Measurements from ENCODE around the gene ABCB9. TPM values are rescaled to one million over a fixed set of nuclear protein-coding genes. Genes with fewer than 3 reads are reported as not detected.
"Not testable (repeated sequence)": the region's sequence is repeated elsewhere in the genome, so short reads cannot be mapped to it uniquely, and the experiment has no call there.

ABCB9 gene
- total RNA-seq, 2 donors from 2014 or later: 5.7 to 5.8 TPM

GRCh38 chr12:122921917-122922316 lies 44.3 kb downstream of the ABCB9 start:
- intact Hi-C loops (cut with DNase I): no loop called here
- ATAC-seq (no peak), DNase-seq (no peak)

- DNase-seq (no peak), ATAC-seq (no peak)
- intact Hi-C loops (cut with DNase I): no loop called here
Measured at GRCh38 chr12:122920687-122921086, 45.6 kb downstream of the ABCB9 start.

GRCh38 chr12:122918827-122919226 lies 47.4 kb downstream of the ABCB9 start:
- DNase-seq (no peak), ATAC-seq (no peak)
- intact Hi-C loops (cut with DNase I): no loop called here

GRCh38 chr12:122917507-122918121 lies 48.6 kb downstream of the ABCB9 start:
- DNase-seq (peak; percentile 43), ATAC-seq (peak; percentile 88 to 93)
- intact Hi-C loops (cut with DNase I): no loop called here

GRCh38 chr12:122909442-122910288 lies 56.6 kb downstream of the ABCB9 start:
- intact Hi-C loops (cut with DNase I): no loop called here
- peak; percentile 42 for DNase-seq
- peak; percentile 93 to 96 for ATAC-seq

- DNase-seq: no peak
- peak in 1 of 2 donors; percentile 49 for ATAC-seq
- intact Hi-C loops (cut with DNase I): no loop called here
Measured at GRCh38 chr12:122908915-122909314, 57.3 kb downstream of the ABCB9 start.

- DNase-seq; intact Hi-C loops (cut with DNase I); ATAC-seq: not testable (repeated sequence)
Measured at GRCh38 chr12:122905258-122905657, 61.0 kb downstream of the ABCB9 start.

GRCh38 chr12:122903693-122904034 lies 62.6 kb downstream of the ABCB9 start:
- intact Hi-C loops (cut with DNase I): loop anchor here in 1 of 2 donors (5.0 kb wide), 1 partner anchor 39 kb away; no protein-coding TSS in a partner anchor
- ATAC-seq (no peak), DNase-seq (no peak)

GRCh38 chr12:122902854-122903692 lies 63.2 kb downstream of the ABCB9 start:
- intact Hi-C loops (cut with DNase I): loop anchor here in 1 of 2 donors (5.0 kb wide), 1 partner anchor 39 kb away; no protein-coding TSS in a partner anchor
- DNase-seq (no peak), ATAC-seq (no peak)

GRCh38 chr12:122899887-122900286 lies 66.4 kb downstream of the ABCB9 start:
- DNase-seq (no peak), ATAC-seq (no peak)
- intact Hi-C loops (cut with DNase I): loop anchor here in 1 of 2 donors (5.0 kb wide), 1 partner anchor 42 kb away; no protein-coding TSS in a partner anchor

- no peak for ATAC-seq
- intact Hi-C loops (cut with DNase I): no loop called here
Measured at GRCh38 chr12:122896662-122897061, 69.6 kb downstream of the ABCB9 start.

GRCh38 chr12:122895704-122896636 lies 70.3 kb downstream of the ABCB9 start, which contains the start of gene VPS37B:
Gene VPS37B, minus strand, starts transcription at chr12:122896124. Its CDS starts 62 bp downstream, at chr12:122896062.
- ATAC-seq (peak; percentile 84 to 89), DNase-seq (peak; percentile 87)
- intact Hi-C loops (cut with DNase I): loop anchor here in 1 of 2 donors (2.0 kb wide), 1 partner anchor 59 kb away; no protein-coding TSS in a partner anchor

More at GRCh38 chr12:122896662-122897061, 69.6 kb downstream of the ABCB9 start:
- no peak for DNase-seq

- intact Hi-C loops (cut with DNase I): loop anchor here in 1 of 2 donors (2.0 kb wide), 1 partner anchor 59 kb away; no protein-coding TSS in a partner anchor
- ATAC-seq: peak; percentile 30 to 38
Measured at GRCh38 chr12:122895320-122895703, 71.0 kb downstream of the ABCB9 start.

GRCh38 chr12:122894193-122895121 lies 71.8 kb downstream of the ABCB9 start:
- DNase-seq (no peak), ATAC-seq (peak; percentile 11 to 18)
- intact Hi-C loops (cut with DNase I): loop anchor here in 1 of 2 donors (2.0 kb wide), 1 partner anchor 58 kb away; no protein-coding TSS in a partner anchor

More at GRCh38 chr12:122895320-122895703, 71.0 kb downstream of the ABCB9 start:
- DNase-seq: no peak

GRCh38 chr12:122893208-122894153 lies 72.8 kb downstream of the ABCB9 start:
- DNase-seq (no peak), ATAC-seq (no peak)

GRCh38 chr12:122892724-122893123 lies 73.5 kb downstream of the ABCB9 start:
- ATAC-seq; intact Hi-C loops (cut with DNase I); DNase-seq: not testable (repeated sequence)

More at GRCh38 chr12:122893208-122894153, 72.8 kb downstream of the ABCB9 start:
- intact Hi-C loops (cut with DNase I): loop anchor here in 1 of 2 donors (2.0 kb wide), 1 partner anchor 57 kb away; no protein-coding TSS in a partner anchor
